Upper lobe of left lung (tissue), 4 donors: Measurements from ENCODE around the gene ZCCHC3.

ENCODE experiments used
- CTCF ChIP-seq, 6 experiments: fragments of 450-650 bp in 4 of 6; fragments of 200-600 bp in 2 of 6; sonication (generic) in 2 of 6; IDR thresholded peaks; one replicate each; pipeline ENCODE4 v1.5.1; 2016 to 2019; ENCODE audit warnings: antibody characterized with exemption in 6 of 6
- POLR2A ChIP-seq, 4 donors: fragments of 450-650 bp; IDR thresholded peaks; one replicate each; pipeline ENCODE4 v1.5.1; 2016 to 2017; ENCODE audit warnings: antibody characterized with exemption in 4 of 4, mild to moderate bottlenecking in 2 of 4
- POLR2AphosphoS5 ChIP-seq, 2 donors: sonication (generic); formaldehyde crosslinking; IDR thresholded peaks; one replicate each; pipeline ENCODE4 v1.5.1; 2017; ENCODE audit warnings: antibody characterized with exemption in 2 of 2

- TF ChIP-seq CTCF (IDR thresholded peaks at IDR 0.05) (no peak), POLR2AphosphoS5 (IDR thresholded peaks at IDR 0.05) (no peak), POLR2A (IDR thresholded peaks at IDR 0.05) (no peak)
Observed at GRCh38 chr20:348972-349841, 51.8 kb downstream of the ZCCHC3 start.
